Mucosa of rectum (tissue), 2 donors: ENCODE results near the gene SRPK2.

ENCODE experiments used
- H3K27ac ChIP-seq, 2 donors: one replicate each; pipeline ENCODE4 v1.7.0; 2013; ENCODE audit warnings: inconsistent platforms in 2 of 2, low read depth in 2 of 2, low read length in 2 of 2
- H3K27me3 ChIP-seq, 2 donors: one replicate each; pipeline ENCODE4 v1.7.0; 2013; ENCODE audit warnings: low read length in 2 of 2; ENCODE audit not compliant: control insufficient read depth in 2 of 2, insufficient read depth in 2 of 2
- H3K36me3 ChIP-seq, 2 donors: one replicate each; pipeline ENCODE4 v1.7.0; 2013; ENCODE audit warnings: low read length in 2 of 2; ENCODE audit not compliant: control insufficient read depth in 2 of 2, insufficient read depth in 2 of 2
- H3K4me1 ChIP-seq, 2 donors: one replicate each; pipeline ENCODE4 v1.7.0; 2013; ENCODE audit warnings: low read length in 2 of 2, mild to moderate bottlenecking in 1 of 2; ENCODE audit not compliant: control insufficient read depth in 2 of 2, insufficient read depth in 2 of 2
- H3K4me3 ChIP-seq, 2 donors: one replicate each; pipeline ENCODE4 v1.7.0; 2013; ENCODE audit warnings: low read length in 2 of 2
- H3K9ac ChIP-seq, 2 donors: one replicate each; pipeline ENCODE4 v1.7.0; 2013; ENCODE audit warnings: low read length in 2 of 2, low read depth in 1 of 2, mild to moderate bottlenecking in 1 of 2
- H3K9me3 ChIP-seq, 2 donors: one replicate each; pipeline ENCODE4 v1.7.0; 2013; ENCODE audit warnings: low read length in 2 of 2; ENCODE audit not compliant: control insufficient read depth in 2 of 2
- donor health status: healthy.
- donor health status: Normal muscosa, but diverticular disease.

SRPK2 gene

GRCh38 chr7:105133986-105134655, 254.6 kb downstream of the SRPK2 start:
- Histone ChIP-seq H3K9me3 (no peaks in the 10 kb centered on the region), H3K9ac (no peak overlapping the region), H3K4me1 (no peaks in the 10 kb centered on the region), H3K27ac (no peak overlapping the region), H3K36me3 (peaks cover 27 to 40% of the 10 kb centered on the region in 2 donors), H3K4me3 (no peak overlapping the region), H3K27me3 (no peaks in the 10 kb centered on the region)

- H3K27ac ChIP-seq = no peak overlapping the region
- no peaks in the 10 kb centered on the region for H3K4me1 ChIP-seq
- H3K9me3 ChIP-seq = no peaks in the 10 kb centered on the region
- H3K36me3 ChIP-seq = peaks cover 21 to 34% of the 10 kb centered on the region in 2 donors
- H3K9ac ChIP-seq = no peak overlapping the region
- no peak overlapping the region for H3K4me3 ChIP-seq
- H3K27me3 ChIP-seq = no peaks in the 10 kb centered on the region
Observed at GRCh38 chr7:105133358-105133757, 255.4 kb downstream of the SRPK2 start.

DNA sequence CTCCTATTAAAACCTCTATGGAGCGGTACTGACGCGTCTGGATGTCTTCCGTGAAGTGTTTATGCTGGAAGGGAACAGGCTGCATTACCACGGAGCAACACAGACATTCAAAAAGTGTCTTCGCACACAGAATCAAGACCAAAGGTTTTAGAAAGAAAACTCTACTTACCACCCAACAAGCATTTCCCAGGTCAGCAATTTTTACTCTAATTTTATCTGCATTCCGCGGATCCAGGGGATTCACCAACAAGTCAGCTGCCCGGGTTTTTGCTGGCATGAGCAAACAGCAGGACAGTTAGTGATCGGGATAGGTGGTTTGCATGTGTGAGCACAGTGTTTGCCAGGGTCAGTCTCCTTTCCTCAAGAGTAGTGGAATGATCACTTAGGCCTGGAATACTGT, 255.9 kb downstream of the SRPK2 start:
- Histone ChIP-seq H3K4me1 (no peaks in the 10 kb centered on the region), H3K9ac (no peak overlapping the region), H3K36me3 (peaks cover 19 to 38% of the 10 kb centered on the region in 2 donors), H3K9me3 (no peaks in the 10 kb centered on the region), H3K4me3 (no peak overlapping the region), H3K27me3 (no peaks in the 10 kb centered on the region), H3K27ac (no peak overlapping the region)

- Histone ChIP-seq H3K4me1 (no peaks in the 10 kb centered on the region), H3K9ac (no peak overlapping the region), H3K9me3 (no peaks in the 10 kb centered on the region), H3K27ac (no peak overlapping the region), H3K36me3 (peaks cover 18 to 38% of the 10 kb centered on the region in 2 donors), H3K4me3 (no peak overlapping the region), H3K27me3 (no peaks in the 10 kb centered on the region)
Observed at GRCh38 chr7:105132335-105132734, 256.4 kb downstream of the SRPK2 start.

DNA sequence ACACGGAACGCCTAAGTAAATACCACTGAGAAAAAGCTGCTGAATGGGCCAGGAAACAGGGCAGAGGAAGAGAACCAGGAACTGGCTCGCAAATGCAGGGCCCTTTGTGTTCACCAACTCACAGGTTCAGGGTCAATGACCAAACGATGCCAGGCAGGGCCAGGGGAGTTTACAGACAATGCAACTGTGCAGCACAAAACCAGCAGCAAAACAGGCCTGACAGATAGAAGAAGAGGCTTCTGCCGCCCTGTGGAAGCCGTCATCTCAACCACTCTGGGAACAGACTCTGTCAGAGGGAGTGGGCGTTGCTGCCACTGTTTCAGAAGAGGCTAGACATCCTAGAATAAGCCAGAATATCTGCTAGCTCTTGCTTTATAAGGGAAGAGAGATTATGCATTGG, 256.8 kb downstream of the SRPK2 start:
- no peaks in the 10 kb centered on the region for H3K27me3 ChIP-seq
- H3K9me3 ChIP-seq = no peaks in the 10 kb centered on the region
- peaks cover 19 to 33% of the 10 kb centered on the region in 2 donors for H3K36me3 ChIP-seq
- no peak overlapping the region for H3K27ac ChIP-seq
- no peaks in the 10 kb centered on the region for H3K4me1 ChIP-seq
- no peak overlapping the region for H3K9ac ChIP-seq
- H3K4me3 ChIP-seq = no peak overlapping the region

- H3K27ac ChIP-seq = no peak overlapping the region
- no peak overlapping the region for H3K4me3 ChIP-seq
- H3K9ac ChIP-seq = no peak overlapping the region
- H3K9me3 ChIP-seq = no peaks in the 10 kb centered on the region
- no peaks in the 10 kb centered on the region for H3K27me3 ChIP-seq
- H3K36me3 ChIP-seq = peaks cover 14 to 36% of the 10 kb centered on the region in 2 donors
- H3K4me1 ChIP-seq = no peaks in the 10 kb centered on the region
Observed at GRCh38 chr7:105131033-105131656, 257.6 kb downstream of the SRPK2 start.

DNA sequence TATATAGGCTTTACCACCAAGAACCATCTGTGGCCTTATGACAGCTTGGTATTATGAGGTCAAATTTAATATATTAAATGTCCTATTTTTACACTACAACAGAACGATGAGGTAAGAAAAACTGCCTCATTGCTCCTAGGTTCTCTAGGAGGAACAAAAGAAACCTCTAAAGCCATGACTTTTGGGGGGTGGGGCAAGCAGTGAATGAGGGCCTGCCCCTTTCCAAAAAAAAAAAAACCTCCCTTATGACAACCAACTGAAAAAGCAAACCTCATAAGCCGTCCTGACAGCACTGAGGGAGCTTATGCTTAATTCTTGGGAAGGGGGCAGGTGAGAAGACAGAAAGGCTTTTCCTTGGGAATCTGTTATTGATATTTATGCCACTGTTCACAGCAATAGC, 258.1 kb downstream of the SRPK2 start:
- H3K36me3 ChIP-seq = peaks cover 14 to 41% of the 10 kb centered on the region in 2 donors
- H3K4me3 ChIP-seq = no peak overlapping the region
- no peak overlapping the region for H3K9ac ChIP-seq
- H3K27me3 ChIP-seq = no peaks in the 10 kb centered on the region
- no peak overlapping the region for H3K27ac ChIP-seq
- no peaks in the 10 kb centered on the region for H3K9me3 ChIP-seq
- no peaks in the 10 kb centered on the region for H3K4me1 ChIP-seq

DNA sequence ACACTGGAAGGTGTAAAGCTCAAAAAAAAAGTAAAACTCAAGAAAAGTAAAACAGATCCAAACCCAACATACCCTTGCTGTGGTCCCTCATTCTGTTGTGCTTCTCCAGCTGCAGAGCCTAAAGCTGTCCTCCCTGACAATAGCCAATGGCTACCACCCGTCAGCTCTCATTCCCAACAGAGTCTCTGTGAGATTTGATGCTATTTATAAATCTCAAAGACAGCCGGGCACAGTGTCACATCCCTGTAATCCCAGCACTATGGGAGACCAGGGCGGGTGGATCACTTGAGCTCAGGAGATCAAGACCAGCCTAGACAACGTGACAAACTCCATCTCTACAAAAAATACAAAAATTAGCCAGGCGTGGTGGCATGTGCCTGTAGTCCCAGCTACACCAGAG, 258.7 kb downstream of the SRPK2 start:
- Histone ChIP-seq H3K27me3 (no peaks in the 10 kb centered on the region), H3K4me1 (no peaks in the 10 kb centered on the region), H3K27ac (no peak overlapping the region), H3K4me3 (no peak overlapping the region), H3K9me3 (no peaks in the 10 kb centered on the region), H3K36me3 (peaks cover 14 to 46% of the 10 kb centered on the region in 2 donors), H3K9ac (no peak overlapping the region)

- Histone ChIP-seq H3K4me1 (no peaks in the 10 kb centered on the region), H3K36me3 (peaks cover 11 to 35% of the 10 kb centered on the region in 2 donors), H3K9me3 (no peaks in the 10 kb centered on the region), H3K9ac (no peak overlapping the region), H3K27ac (no peak overlapping the region), H3K27me3 (no peaks in the 10 kb centered on the region), H3K4me3 (no peak overlapping the region)
Observed at GRCh38 chr7:105127179-105127578, 261.5 kb downstream of the SRPK2 start.

- Histone ChIP-seq H3K4me3 (no peak overlapping the region), H3K9ac (no peak overlapping the region), H3K27ac (no peak overlapping the region), H3K27me3 (no peaks in the 10 kb centered on the region), H3K9me3 (no peaks in the 10 kb centered on the region), H3K36me3 (peaks cover 7 to 33% of the 10 kb centered on the region in 2 donors), H3K4me1 (no peaks in the 10 kb centered on the region)
Observed at GRCh38 chr7:105126436-105126975, 262.2 kb downstream of the SRPK2 start.
